Esophagus squamous epithelium (tissue), 4 donors: Measurements from ENCODE around the gene PSME2.

ENCODE experiments used
- CTCF ChIP-seq, 6 experiments: fragments of 450-650 bp in 4 of 6; fragments of 200-600 bp in 2 of 6; sonication (generic) in 2 of 6; IDR thresholded peaks; one replicate each; pipeline ENCODE4 v1.5.1; 2016 to 2019; ENCODE audit warnings: antibody characterized with exemption in 6 of 6, mild to moderate bottlenecking in 4 of 6, moderate library complexity in 4 of 6
- POLR2A ChIP-seq, 4 donors: fragments of 450-650 bp; IDR thresholded peaks; one replicate each; pipeline ENCODE4 v1.6.1; 2017; ENCODE audit warnings: antibody characterized with exemption in 4 of 4, mild to moderate bottlenecking in 4 of 4, moderate library complexity in 3 of 4

GRCh38 chr14:24162093-24162492, 15.7 kb upstream of the PSME2 start:
- TF ChIP-seq CTCF (IDR thresholded peaks at IDR 0.05) (no peak), POLR2A (IDR thresholded peaks at IDR 0.05) (no peak)
